Common myeloid progenitor, CD34-positive (primary cell): ENCODE results near the gene OSBPL6.

Experiments used
- CTCF ChIA-PET: fragments of 350-600 bp; sonication (Branson Sonifier 250); formaldehyde crosslinking; loops from one replicate; lab custom pipeline; 2021; ENCODE audit warnings: antibody characterized with exemption; lab: Charles Lee
- POLR2A ChIA-PET: fragments of 350-600 bp; sonication (Branson Sonifier 250); formaldehyde crosslinking; loops from one replicate; lab custom pipeline; 2021; ENCODE audit warnings: antibody characterized with exemption; lab: Charles Lee
- DNase-seq, 3 donors: peaks; one replicate each; pipeline versions ENCODE4 v3.0.0 to v3.0.0-alpha.2; 2013
- H3K27ac ChIP-seq, 2 experiments: 1 replicate in 1 of 2; 2 replicates in 1 of 2; pipeline ENCODE4 v1.7.0; 2013; ENCODE audit warnings: inconsistent platforms in 2 of 2, low read length in 2 of 2, mild to moderate bottlenecking in 2 of 2, low read depth in 1 of 2, moderate library complexity in 1 of 2; ENCODE audit not compliant: severe bottlenecking in 2 of 2, insufficient read depth in 1 of 2, poor library complexity in 1 of 2
- H3K27me3 ChIP-seq, 5 experiments: replicated peaks in 2 of 5; 1 replicate in 3 of 5; 2 replicates in 2 of 5; pipeline versions ENCODE4 v1.6.1 to v1.7.0; 2013; ENCODE audit warnings: low read length in 4 of 5, mild to moderate bottlenecking in 2 of 5, moderate library complexity in 2 of 5, inconsistent platforms in 1 of 5; ENCODE audit not compliant: insufficient read depth in 5 of 5, control insufficient read depth in 4 of 5
- H3K36me3 ChIP-seq, 4 experiments: 1 replicate in 2 of 4; 2 replicates in 2 of 4; pipeline versions ENCODE4 v1.6.1 to v1.7.0; 2013; ENCODE audit warnings: low read length in 3 of 4, control low read depth in 1 of 4, mild to moderate bottlenecking in 1 of 4; ENCODE audit not compliant: control insufficient read depth in 4 of 4, insufficient read depth in 4 of 4
- H3K4me1 ChIP-seq, 4 experiments: 1 replicate in 3 of 4; 2 replicates in 1 of 4; pipeline versions ENCODE4 v1.6.1 to v1.7.1; 2013; ENCODE audit warnings: low read length in 3 of 4, mild to moderate bottlenecking in 3 of 4, control low read depth in 1 of 4, inconsistent platforms in 1 of 4, moderate library complexity in 1 of 4; ENCODE audit not compliant: control insufficient read depth in 4 of 4, insufficient read depth in 4 of 4; ENCODE audit errors: control extremely low read depth in 1 of 4
- H3K4me3 ChIP-seq, 7 experiments: 1 replicate in 4 of 7; 2 replicates in 3 of 7; pipeline versions ENCODE4 v1.5.1 to v1.7.0; 2013; ENCODE audit warnings: mild to moderate bottlenecking in 7 of 7, low read length in 6 of 7, moderate library complexity in 6 of 7, inconsistent platforms in 2 of 7, low read depth in 2 of 7, control low read depth in 1 of 7; ENCODE audit not compliant: insufficient read depth in 4 of 7, control insufficient read depth in 1 of 7; ENCODE audit errors: extremely low read depth in 1 of 7
- H3K9me3 ChIP-seq, 5 experiments: 1 replicate in 4 of 5; 2 replicates in 1 of 5; pipeline versions ENCODE4 v1.6.1 to v1.7.1; 2013; ENCODE audit warnings: low read length in 4 of 5, mild to moderate bottlenecking in 2 of 5, inconsistent platforms in 1 of 5, low read depth in 1 of 5, moderate library complexity in 1 of 5; ENCODE audit not compliant: control insufficient read depth in 4 of 5, insufficient read depth in 2 of 5; ENCODE audit errors: control extremely low read depth in 1 of 5
- WGBS: methylation state at CpG from one replicate; pipeline ENCODE4 v1.1.5; 2013; ENCODE audit not compliant: insufficient coverage; 5-methylcytosine and 5-hydroxymethylcytosine counted together

OSBPL6 gene

DNA sequence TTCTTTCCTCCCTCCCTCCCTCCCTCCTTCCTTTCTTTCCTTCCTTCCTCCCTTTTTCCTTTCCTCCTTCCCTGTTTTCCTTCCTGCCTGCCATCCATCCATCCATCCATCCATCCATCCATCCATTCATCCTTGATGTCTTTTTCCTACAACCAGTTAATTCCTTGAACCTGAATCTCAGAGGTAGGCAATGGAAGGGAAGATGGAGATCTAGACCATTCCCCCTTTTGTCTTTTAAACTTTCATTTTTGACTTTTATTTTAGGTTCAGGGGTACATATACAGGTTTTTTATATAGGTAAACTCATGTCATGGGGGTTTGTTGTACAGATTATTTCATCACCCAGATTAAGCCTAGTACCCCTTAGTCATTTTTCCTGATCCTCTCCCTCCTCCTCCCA, 97.4 kb downstream of the OSBPL6 start:
- CTCF ChIA-PET: no interaction called here
- Histone ChIP-seq H3K4me1 (no peaks in the 10 kb centered on the region), H3K27ac (no peak overlapping the region), H3K36me3 (no peaks in the 10 kb centered on the region), H3K9me3 (no peaks in the 10 kb centered on the region), H3K27me3 (no peaks in the 10 kb centered on the region), H3K4me3 (no peak overlapping the region)
- no peak for DNase-seq
- POLR2A ChIA-PET: no interaction called here

DNA sequence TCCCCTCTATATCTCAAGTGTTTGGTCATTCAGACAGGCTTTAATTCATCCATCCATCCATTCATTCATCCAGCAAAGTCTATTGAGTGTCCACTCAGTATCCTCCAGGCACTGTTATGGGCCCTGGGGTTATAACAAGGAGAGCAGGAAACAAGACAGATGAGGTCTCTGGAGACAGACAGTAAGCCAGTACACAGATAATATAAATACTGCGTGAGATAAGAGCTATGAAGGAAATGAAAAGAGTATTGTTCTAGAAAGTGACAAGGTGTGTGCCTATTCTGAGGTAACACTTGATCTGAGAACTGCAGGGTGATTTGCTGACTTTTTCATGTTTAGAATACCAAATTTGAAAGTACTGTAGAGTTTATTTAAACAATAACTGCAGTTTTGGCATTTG, 98.3 kb downstream of the OSBPL6 start:
- no peak for DNase-seq
- WGBS: no CpG with 5 or more reads among the region's 1 CpG
- ChIA-PET POLR2A (no interaction called here), CTCF (no interaction called here)
- Histone ChIP-seq H3K27ac (no peak overlapping the region), H3K4me1 (no peaks in the 10 kb centered on the region), H3K4me3 (no peak overlapping the region), H3K9me3 (no peaks in the 10 kb centered on the region), H3K27me3 (no peaks in the 10 kb centered on the region), H3K36me3 (no peaks in the 10 kb centered on the region)

GRCh38 chr2:178295115-178295514, 100.8 kb downstream of the OSBPL6 start:
- ChIA-PET CTCF (interaction anchor here (0.5 to 0.9 kb wide), 2 partner anchors 29 to 177 kb away, joined by 3 read pairs; no protein-coding TSS in a partner anchor), POLR2A (no interaction called here)

GRCh38 chr2:178295906-178296305, 101.6 kb downstream of the OSBPL6 start:
- no peak overlapping the region for H3K27ac ChIP-seq
- CTCF ChIA-PET: no interaction called here

More at GRCh38 chr2:178295115-178295514, 100.8 kb downstream of the OSBPL6 start:
- DNase-seq: no peak
- WGBS: 88% methylated on average over 2 of the region's 4 CpGs
- H3K4me3 ChIP-seq: no peak overlapping the region
- H3K9me3 ChIP-seq: no peaks in the 10 kb centered on the region
- H3K4me1 ChIP-seq: no peaks in the 10 kb centered on the region
- H3K27ac ChIP-seq: no peak overlapping the region
- H3K36me3 ChIP-seq: no peaks in the 10 kb centered on the region
- no peaks in the 10 kb centered on the region for H3K27me3 ChIP-seq

DNA sequence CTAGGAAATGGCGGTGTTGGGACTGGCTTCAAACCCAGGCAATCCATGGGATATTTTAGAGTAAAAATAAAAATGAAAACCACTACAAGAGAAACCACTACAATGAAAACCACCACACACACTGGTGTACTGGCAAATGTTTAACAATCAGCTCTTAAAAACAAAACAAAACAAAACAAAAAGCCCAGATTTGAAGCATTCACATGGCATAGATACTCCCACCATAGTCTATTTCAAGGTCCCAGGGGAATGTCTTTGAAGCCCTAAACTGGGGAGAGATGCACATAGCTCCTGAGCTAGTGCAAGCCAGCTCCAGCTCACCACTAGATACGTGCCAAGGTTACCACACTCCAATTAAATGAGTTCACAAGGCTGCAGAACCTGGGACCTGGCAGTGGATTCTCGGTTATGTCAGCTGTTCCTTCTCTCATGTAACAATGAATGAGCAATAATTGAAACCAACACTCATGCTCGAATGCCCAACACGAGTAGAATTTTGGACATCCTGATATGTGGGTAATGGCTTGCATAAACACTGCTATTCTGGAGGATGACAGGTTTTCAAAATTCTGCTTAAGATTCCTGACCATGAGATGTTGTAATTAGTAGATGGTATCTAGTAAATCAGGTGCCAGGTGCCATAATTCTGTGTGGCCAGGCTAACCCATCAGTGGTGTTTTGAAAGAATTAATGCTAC, 102.2 kb downstream of the OSBPL6 start:
- CTCF ChIA-PET: interaction anchor here (1.5 kb wide), 1 partner anchor 118 kb away, joined by 3 read pairs; no protein-coding TSS in a partner anchor
- no peak overlapping the region for H3K4me3 ChIP-seq
- no peaks in the 10 kb centered on the region for H3K4me1 ChIP-seq
- WGBS: 96% methylated on average over 3 of the region's 5 CpGs
- DNase-seq: no peak
- no peak overlapping the region for H3K27ac ChIP-seq
- H3K27me3 ChIP-seq: no peaks in the 10 kb centered on the region
- no peaks in the 10 kb centered on the region for H3K36me3 ChIP-seq
- H3K9me3 ChIP-seq: no peaks in the 10 kb centered on the region
- POLR2A ChIA-PET: interaction anchor here (0.7 kb wide), 1 partner anchor 153 kb away, joined by 3 read pairs; no protein-coding TSS in a partner anchor

More at GRCh38 chr2:178295906-178296305, 101.6 kb downstream of the OSBPL6 start:
- POLR2A ChIA-PET: interaction anchor here (0.7 kb wide), 1 partner anchor 154 kb away, joined by 3 read pairs; no protein-coding TSS in a partner anchor
- H3K27me3 ChIP-seq: no peaks in the 10 kb centered on the region
- H3K4me3 ChIP-seq: no peak overlapping the region
- no peak for DNase-seq
- H3K9me3 ChIP-seq: no peaks in the 10 kb centered on the region
- WGBS: 84% methylated on average over 2 of the region's 3 CpGs
- H3K36me3 ChIP-seq: no peaks in the 10 kb centered on the region
- H3K4me1 ChIP-seq: no peaks in the 10 kb centered on the region

GRCh38 chr2:178297091-178297411, 102.7 kb downstream of the OSBPL6 start:
- DNase-seq: no peak
- Histone ChIP-seq H3K27ac (no peak overlapping the region), H3K4me1 (no peaks in the 10 kb centered on the region), H3K36me3 (no peaks in the 10 kb centered on the region), H3K27me3 (no peaks in the 10 kb centered on the region), H3K9me3 (no peaks in the 10 kb centered on the region), H3K4me3 (no peak overlapping the region)
- CTCF ChIA-PET: interaction anchor here (1.5 kb wide), 1 partner anchor 117 kb away, joined by 3 read pairs; no protein-coding TSS in a partner anchor
- POLR2A ChIA-PET: no interaction called here
- WGBS: 83% methylated on average over 1 of the region's 1 CpG

GRCh38 chr2:178298785-178299212, 104.5 kb downstream of the OSBPL6 start:
- Histone ChIP-seq H3K9me3 (no peaks in the 10 kb centered on the region), H3K4me1 (no peaks in the 10 kb centered on the region), H3K27ac (no peak overlapping the region), H3K4me3 (no peak overlapping the region), H3K36me3 (no peaks in the 10 kb centered on the region), H3K27me3 (no peaks in the 10 kb centered on the region)
- no peak for DNase-seq
- CTCF ChIA-PET: interaction anchor here (1.4 to 2.2 kb wide), 3 partner anchors 14 to 170 kb away, joined by 3 to 5 read pairs (median 3); no protein-coding TSS in a partner anchor
- POLR2A ChIA-PET: interaction anchor here (0.7 kb wide), 1 partner anchor 59 kb away, joined by 4 read pairs; no protein-coding TSS in a partner anchor
